K562 (cell line): ENCODE measurements around the gene GNAI3. TPM values are rescaled to one million over a fixed set of nuclear protein-coding genes. Genes with fewer than 3 reads are reported as not detected.

Source experiments
- CSDE1 ChIP-seq, 2 experiments: fragments of 450-650 bp; IDR thresholded peaks; 2 replicates each; pipeline ENCODE4 v1.6.1; 2016; ENCODE audit warnings: mild to moderate bottlenecking in 1 of 2
- DMBX1 ChIP-seq: fragments of 250-450 bp; sonication (Bioruptor Pico); IDR thresholded peaks from 2 replicates; pipeline ENCODE4 v1.8.0; 2022; ENCODE audit warnings: inconsistent platforms, mild to moderate bottlenecking, moderate library complexity, borderline replicate concordance
- EWSR1 ChIP-seq: fragments of 450-650 bp; IDR thresholded peaks from 2 replicates; pipeline ENCODE4 v1.6.1; 2018; ENCODE audit warnings: borderline replicate concordance, mild to moderate bottlenecking, low read depth, moderate library complexity; ENCODE audit not compliant: partially characterized antibody
- FOS ChIP-seq: IDR thresholded peaks from 3 replicates; pipeline ENCODE4 v1.6.1; 2011; ENCODE audit not compliant: insufficient read length; ENCODE audit errors: extremely low read depth
- FUS ChIP-seq: fragments of 200-400 bp; formaldehyde crosslinking; optimal IDR thresholded peaks from 2 replicates; pipeline ENCODE3; 2017; ENCODE audit warnings: low read depth, low read length
- HES1 ChIP-seq: fragments of 450-650 bp; IDR thresholded peaks from 2 replicates; pipeline ENCODE4 v1.6.1; 2016; ENCODE audit warnings: low read depth, mild to moderate bottlenecking, moderate library complexity
- KDM4B ChIP-seq, 2 experiments: fragments of 450-650 bp in 1 of 2; sonication (generic) in 1 of 2; IDR thresholded peaks; 2 replicates each; pipeline ENCODE4 v1.6.1; 2016 to 2017; ENCODE audit warnings: borderline replicate concordance in 2 of 2, antibody characterized with exemption in 1 of 2, low read depth in 1 of 2, mild to moderate bottlenecking in 1 of 2
- KLF1 ChIP-seq: fragments of 450-650 bp; IDR thresholded peaks from 2 replicates; pipeline ENCODE4 v1.6.1; 2016; ENCODE audit warnings: missing genetic modification characterization, missing compliant biosample characterization
- KLF13 ChIP-seq: fragments of 450-650 bp; IDR thresholded peaks from 2 replicates; pipeline ENCODE4 v1.6.1; 2016; ENCODE audit warnings: missing genetic modification characterization, low read depth, mild to moderate bottlenecking, missing compliant biosample characterization, moderate library complexity, borderline replicate concordance
- NFIC ChIP-seq: fragments of 450-650 bp; IDR thresholded peaks from 2 replicates; pipeline ENCODE4 v1.6.1; 2017; ENCODE audit warnings: mild to moderate bottlenecking, inconsistent platforms
- ZBTB40 ChIP-seq, 2 experiments: fragments of 450-650 bp in 1 of 2; sonication (generic) in 1 of 2; formaldehyde crosslinking in 1 of 2; IDR thresholded peaks; 2 replicates each; pipeline versions ENCODE4 v1.7.1 to v1.9.0; 2016 to 2022; ENCODE audit warnings: inconsistent platforms in 1 of 2, mild to moderate bottlenecking in 1 of 2, missing genetic modification reagents in 1 of 2
- ZNF212 ChIP-seq: fragments of 450-650 bp; formaldehyde crosslinking; IDR thresholded peaks from 2 replicates; pipeline ENCODE4 v1.4.0; 2020; ENCODE audit warnings: mild to moderate bottlenecking
- ZNF263 ChIP-seq: sonication (generic); formaldehyde crosslinking; IDR thresholded peaks from 2 replicates; pipeline ENCODE4 v1.8.0; 2022; ENCODE audit warnings: mild to moderate bottlenecking, missing genetic modification reagents, borderline replicate concordance
- ZNF324 ChIP-seq: fragments of 250-450 bp; sonication (Bioruptor Pico); IDR thresholded peaks from 2 replicates; pipeline ENCODE4 v1.4.0; 2020; ENCODE audit warnings: mild to moderate bottlenecking
- polyA plus RNA-seq, 8 experiments: library from polyadenylated mRNA; depleted of rRNA in 4 of 8; stranded (reverse) in 5 of 8; unstranded in 3 of 8; fragments of >200 nt; fragmentation: Nextera tagmentation in 2 of 8; fragmentation: Illumina TruSeq in 1 of 8; extraction: Ambion mirVana in 2 of 8; extraction: Trizol in 1 of 8; gene quantifications; 2 replicates each; pipeline versions ENCODE4 v1.2.1 to v1.2.3, GENCODE V29; 2011 to 2014; ENCODE audit warnings: inconsistent platforms in 1 of 8, missing spikeins in 1 of 8
- total RNA-seq, 7 experiments: library from RNA; depleted of rRNA in 6 of 7; stranded (reverse); fragments of >200 nt in 6 of 7; fragmentation: Illumina TruSeq in 2 of 7; extraction: Trizol in 2 of 7; gene quantifications; 2 replicates each; pipeline versions ENCODE4 v1.2.1 to v1.2.3, GENCODE V29; 2011 to 2021; ENCODE audit warnings: low replicate concordance in 1 of 7

GNAI3 gene
- total and polyA plus RNA-seq, 9 of the 15 experiments (the other 6 are each of a cell fraction or from before 2014, with no cell fraction given) = 6.3 to 13.2 (median 8.9) TPM

GRCh38 chr1:109547463-109548320 lies 723 bp upstream of the GNAI3 start (continued):
- TF ChIP-seq HES1 (0 out of 2 replicates have a peak, but pooled peaks have one; percentile 58), CSDE1 (IDR thresholded peaks at IDR 0.05) (no peak), DMBX1 (CRISPR knock-in tag) (no peak), FOS (no peak), ZBTB40 (IDR thresholded peaks at IDR 0.05) (no peak), ZBTB40 (CRISPR knock-in tag; IDR thresholded peaks at IDR 0.05) (no peak), KLF13 (tag) (no peak), ZNF324 (CRISPR knock-in tag) (no peak), KDM4B (IDR thresholded peaks at IDR 0.05; ENCODE audit: borderline replicate concordance in 2 of 2, low read depth in 1 of 2) (no peak), FUS (no peak), NFIC (0 out of 2 replicates have a peak, but pooled peaks have one; percentile 29), ZNF263 (CRISPR knock-in tag) (peak; percentile 25; the same call in 1 of the 2 replicates), EWSR1 (no peak), KLF1 (no peak), ZNF212 (CRISPR knock-in tag) (no peak)
